ENCODE data around the gene RNU6-7.

DNA sequence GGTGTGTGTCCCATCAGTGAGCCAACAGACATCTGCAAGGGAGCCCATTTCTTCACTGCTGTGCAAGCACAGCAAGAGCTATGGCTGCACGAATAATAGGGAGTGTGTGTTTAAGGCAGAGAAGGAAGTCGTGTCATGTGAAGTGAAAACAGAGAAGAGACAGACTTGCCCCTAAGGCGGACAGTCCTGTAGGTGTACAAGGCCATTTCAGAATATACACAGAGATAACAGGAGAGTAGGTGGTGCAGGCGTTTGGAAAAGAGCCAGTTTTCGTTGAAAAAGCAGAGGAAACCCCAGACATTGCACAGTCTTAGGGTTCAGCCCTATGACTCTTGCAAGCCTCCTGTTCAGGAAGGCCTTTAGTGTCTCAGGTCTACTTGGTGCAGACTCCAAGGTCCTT lies 47.5 kb downstream of the RNU6-7 start:
- TF ChIP-seq RELA (CRISPR knock-in tag; IDR thresholded peaks at IDR 0.05; ENCODE audit: borderline replicate concordance) (no peak), KAT7 (CRISPR knock-in tag; IDR thresholded peaks at IDR 0.05; ENCODE audit: borderline replicate concordance) (no peak), CREM (CRISPR knock-in tag; IDR thresholded peaks at IDR 0.05) (no peak), MXD4 (CRISPR knock-in tag; IDR thresholded peaks at IDR 0.05; ENCODE audit: borderline replicate concordance) (no peak), ELF4 (CRISPR knock-in tag; IDR thresholded peaks at IDR 0.05; ENCODE audit: low read depth) (no peak), JUN (CRISPR knock-in tag; IDR thresholded peaks at IDR 0.05) (no peak), STAT6 (CRISPR knock-in tag; conservative IDR thresholded peaks at IDR 0.05; ENCODE audit: low read depth) (no peak), NR1H2 (CRISPR knock-in tag; IDR thresholded peaks at IDR 0.05) (no peak), JAZF1 (CRISPR knock-in tag; IDR thresholded peaks at IDR 0.05) (no peak), CTCF (IDR thresholded peaks at IDR 0.05) (no peak), TEAD4 (CRISPR knock-in tag; IDR thresholded peaks at IDR 0.05) (no peak), ESRRA (CRISPR knock-in tag; IDR thresholded peaks at IDR 0.05; ENCODE audit: borderline replicate concordance) (no peak)
- TF ChIP-seq, protein P1, sequence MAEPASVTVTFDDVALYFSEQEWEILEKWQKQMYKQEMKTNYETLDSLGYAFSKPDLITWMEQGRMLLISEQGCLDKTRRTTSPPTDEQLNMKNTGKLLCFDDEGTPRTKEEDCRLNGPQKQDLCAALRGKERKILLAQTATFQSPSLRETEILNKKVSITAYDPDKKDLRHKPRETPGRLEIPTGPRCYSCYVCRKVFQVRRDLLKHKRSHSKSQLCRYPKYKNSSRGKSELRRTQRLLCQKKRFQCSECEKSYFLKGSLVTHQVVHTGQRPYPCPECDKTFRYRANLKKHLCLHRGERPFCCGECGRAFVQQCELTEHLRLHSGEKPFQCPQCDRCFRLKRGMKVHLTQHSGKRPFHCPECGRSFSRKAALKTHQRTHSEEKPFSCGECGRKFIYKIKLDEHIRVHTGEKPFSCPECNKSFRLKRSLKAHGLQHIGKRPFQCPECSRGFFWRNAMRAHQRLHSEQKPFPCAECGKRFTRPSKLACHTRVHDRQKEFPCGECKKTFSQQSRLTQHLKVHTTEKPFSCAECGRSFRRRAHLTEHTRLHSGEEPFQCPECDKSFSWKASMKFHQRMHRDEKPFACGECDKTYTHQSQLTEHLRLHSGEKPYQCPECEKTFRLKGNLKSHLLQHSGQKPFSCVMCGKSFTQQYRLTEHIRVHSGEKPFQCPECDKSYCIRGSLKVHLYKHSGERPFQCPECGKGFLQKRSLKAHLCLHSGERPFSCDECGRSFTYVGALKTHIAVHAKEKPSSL (CRISPR knock-in tag; conservative IDR thresholded peaks at IDR 0.05): no peak
- TF ChIP-seq, protein P2, sequence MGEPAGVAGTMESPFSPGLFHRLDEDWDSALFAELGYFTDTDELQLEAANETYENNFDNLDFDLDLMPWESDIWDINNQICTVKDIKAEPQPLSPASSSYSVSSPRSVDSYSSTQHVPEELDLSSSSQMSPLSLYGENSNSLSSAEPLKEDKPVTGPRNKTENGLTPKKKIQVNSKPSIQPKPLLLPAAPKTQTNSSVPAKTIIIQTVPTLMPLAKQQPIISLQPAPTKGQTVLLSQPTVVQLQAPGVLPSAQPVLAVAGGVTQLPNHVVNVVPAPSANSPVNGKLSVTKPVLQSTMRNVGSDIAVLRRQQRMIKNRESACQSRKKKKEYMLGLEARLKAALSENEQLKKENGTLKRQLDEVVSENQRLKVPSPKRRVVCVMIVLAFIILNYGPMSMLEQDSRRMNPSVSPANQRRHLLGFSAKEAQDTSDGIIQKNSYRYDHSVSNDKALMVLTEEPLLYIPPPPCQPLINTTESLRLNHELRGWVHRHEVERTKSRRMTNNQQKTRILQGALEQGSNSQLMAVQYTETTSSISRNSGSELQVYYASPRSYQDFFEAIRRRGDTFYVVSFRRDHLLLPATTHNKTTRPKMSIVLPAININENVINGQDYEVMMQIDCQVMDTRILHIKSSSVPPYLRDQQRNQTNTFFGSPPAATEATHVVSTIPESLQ (CRISPR knock-in tag; IDR thresholded peaks at IDR 0.05): no peak
